Measurements from ENCODE around the gene INSRR. TPM values are rescaled to one million over a fixed set of nuclear protein-coding genes. Genes with fewer than 3 reads are reported as not detected.

INSRR gene
- total and polyA plus RNA-seq, 4 donors = 0.01 TPM; not detected in 3

- Histone ChIP-seq H3K9ac (ENCODE audit: low read depth in 1 of 2, low read length in 2 of 2) (no peak overlapping the region), H3K27me3 (ENCODE audit: control insufficient read depth in 4 of 4, insufficient read depth in 4 of 4, low read length in 3 of 4) (no peaks in the 10 kb centered on the region), H3K27ac (ENCODE audit: low read depth in 1 of 2, low read length in 2 of 2) (no peak overlapping the region), H3K4me1 (ENCODE audit: control insufficient read depth in 4 of 4, insufficient read depth in 4 of 4, low read length in 3 of 4) (no peaks in the 10 kb centered on the region), H3K9me3 (ENCODE audit: control insufficient read depth in 4 of 4, low read length in 3 of 4) (no peaks in the 10 kb centered on the region), H3K36me3 (ENCODE audit: control insufficient read depth in 4 of 4, insufficient read depth in 3 of 4, low read depth in 1 of 4, low read length in 3 of 4) (no peaks in the 10 kb centered on the region), H3K4me3 (ENCODE audit: low read depth in 1 of 3, low read length in 3 of 3) (no peak overlapping the region)
- no peak for TF ChIP-seq FOXA1 (IDR thresholded peaks at IDR 0.05)
- no peak for TF ChIP-seq YY1 (IDR thresholded peaks at IDR 0.05)
- TF ChIP-seq RAD21 (IDR thresholded peaks at IDR 0.05) = no peak
- TF ChIP-seq GABPA (IDR thresholded peaks at IDR 0.05 in 1 of 2, conservative IDR thresholded peaks at IDR 0.05 in 1 of 2) = no peak
- TF ChIP-seq, protein P1, sequence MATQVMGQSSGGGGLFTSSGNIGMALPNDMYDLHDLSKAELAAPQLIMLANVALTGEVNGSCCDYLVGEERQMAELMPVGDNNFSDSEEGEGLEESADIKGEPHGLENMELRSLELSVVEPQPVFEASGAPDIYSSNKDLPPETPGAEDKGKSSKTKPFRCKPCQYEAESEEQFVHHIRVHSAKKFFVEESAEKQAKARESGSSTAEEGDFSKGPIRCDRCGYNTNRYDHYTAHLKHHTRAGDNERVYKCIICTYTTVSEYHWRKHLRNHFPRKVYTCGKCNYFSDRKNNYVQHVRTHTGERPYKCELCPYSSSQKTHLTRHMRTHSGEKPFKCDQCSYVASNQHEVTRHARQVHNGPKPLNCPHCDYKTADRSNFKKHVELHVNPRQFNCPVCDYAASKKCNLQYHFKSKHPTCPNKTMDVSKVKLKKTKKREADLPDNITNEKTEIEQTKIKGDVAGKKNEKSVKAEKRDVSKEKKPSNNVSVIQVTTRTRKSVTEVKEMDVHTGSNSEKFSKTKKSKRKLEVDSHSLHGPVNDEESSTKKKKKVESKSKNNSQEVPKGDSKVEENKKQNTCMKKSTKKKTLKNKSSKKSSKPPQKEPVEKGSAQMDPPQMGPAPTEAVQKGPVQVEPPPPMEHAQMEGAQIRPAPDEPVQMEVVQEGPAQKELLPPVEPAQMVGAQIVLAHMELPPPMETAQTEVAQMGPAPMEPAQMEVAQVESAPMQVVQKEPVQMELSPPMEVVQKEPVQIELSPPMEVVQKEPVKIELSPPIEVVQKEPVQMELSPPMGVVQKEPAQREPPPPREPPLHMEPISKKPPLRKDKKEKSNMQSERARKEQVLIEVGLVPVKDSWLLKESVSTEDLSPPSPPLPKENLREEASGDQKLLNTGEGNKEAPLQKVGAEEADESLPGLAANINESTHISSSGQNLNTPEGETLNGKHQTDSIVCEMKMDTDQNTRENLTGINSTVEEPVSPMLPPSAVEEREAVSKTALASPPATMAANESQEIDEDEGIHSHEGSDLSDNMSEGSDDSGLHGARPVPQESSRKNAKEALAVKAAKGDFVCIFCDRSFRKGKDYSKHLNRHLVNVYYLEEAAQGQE (IDR thresholded peaks at IDR 0.05) = no peak
- TF ChIP-seq SP1 (IDR thresholded peaks at IDR 0.05) = no peak
- no peak for TF ChIP-seq NR2F2 (IDR thresholded peaks at IDR 0.05)
- TF ChIP-seq HNF4G (IDR thresholded peaks at IDR 0.05) = no peak
- TF ChIP-seq, protein P2, sequence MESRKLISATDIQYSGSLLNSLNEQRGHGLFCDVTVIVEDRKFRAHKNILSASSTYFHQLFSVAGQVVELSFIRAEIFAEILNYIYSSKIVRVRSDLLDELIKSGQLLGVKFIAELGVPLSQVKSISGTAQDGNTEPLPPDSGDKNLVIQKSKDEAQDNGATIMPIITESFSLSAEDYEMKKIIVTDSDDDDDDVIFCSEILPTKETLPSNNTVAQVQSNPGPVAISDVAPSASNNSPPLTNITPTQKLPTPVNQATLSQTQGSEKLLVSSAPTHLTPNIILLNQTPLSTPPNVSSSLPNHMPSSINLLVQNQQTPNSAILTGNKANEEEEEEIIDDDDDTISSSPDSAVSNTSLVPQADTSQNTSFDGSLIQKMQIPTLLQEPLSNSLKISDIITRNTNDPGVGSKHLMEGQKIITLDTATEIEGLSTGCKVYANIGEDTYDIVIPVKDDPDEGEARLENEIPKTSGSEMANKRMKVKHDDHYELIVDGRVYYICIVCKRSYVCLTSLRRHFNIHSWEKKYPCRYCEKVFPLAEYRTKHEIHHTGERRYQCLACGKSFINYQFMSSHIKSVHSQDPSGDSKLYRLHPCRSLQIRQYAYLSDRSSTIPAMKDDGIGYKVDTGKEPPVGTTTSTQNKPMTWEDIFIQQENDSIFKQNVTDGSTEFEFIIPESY (IDR thresholded peaks at IDR 0.05) = no peak
- no peak for TF ChIP-seq JUND (IDR thresholded peaks at IDR 0.05)
- no peak for TF ChIP-seq RXRA (IDR thresholded peaks at IDR 0.05)
- no peak for TF ChIP-seq TAF1 (conservative IDR thresholded peaks at IDR 0.05)
- no peak for TF ChIP-seq HNF4A (conservative IDR thresholded peaks at IDR 0.05)
- no peak for TF ChIP-seq CTCF (IDR thresholded peaks at IDR 0.05; ENCODE audit: low read depth, low read length, missing input control)
- no peak for TF ChIP-seq MAX (IDR thresholded peaks at IDR 0.05)
- 32% methylated on average over 21 of the region's 21 CpGs for WGBS
- DNase-seq (ENCODE audit: low spot score) = no peak
These were observed 17.4 kb upstream of the INSRR start for GRCh38 chr1:156876281-156876680.

DNA sequence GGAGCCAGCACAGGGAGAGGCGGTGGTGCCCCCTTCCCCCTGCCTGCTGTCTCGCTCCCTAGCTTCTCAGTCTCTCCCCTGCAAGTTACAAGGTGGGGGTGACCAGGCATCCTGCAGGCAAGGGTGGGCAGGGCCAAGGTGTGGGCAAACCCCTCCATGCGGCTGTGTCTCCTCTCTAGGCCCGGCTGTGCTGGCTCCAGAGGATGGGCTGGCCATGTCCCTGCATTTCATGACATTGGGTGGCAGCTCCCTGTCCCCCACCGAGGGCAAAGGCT lies 16.4 kb upstream of the INSRR start:
- DNase-seq (ENCODE audit: low spot score) = no peak
- Histone ChIP-seq H3K9ac (ENCODE audit: low read depth in 1 of 2, low read length in 2 of 2) (no peak overlapping the region), H3K9me3 (ENCODE audit: control insufficient read depth in 4 of 4, low read length in 3 of 4) (no peaks in the 10 kb centered on the region), H3K36me3 (ENCODE audit: control insufficient read depth in 4 of 4, insufficient read depth in 3 of 4, low read depth in 1 of 4, low read length in 3 of 4) (no peaks in the 10 kb centered on the region), H3K27me3 (ENCODE audit: control insufficient read depth in 4 of 4, insufficient read depth in 4 of 4, low read length in 3 of 4) (no peaks in the 10 kb centered on the region), H3K27ac (ENCODE audit: low read depth in 1 of 2, low read length in 2 of 2) (no peak overlapping the region), H3K4me1 (ENCODE audit: control insufficient read depth in 4 of 4, insufficient read depth in 4 of 4, low read length in 3 of 4) (no peaks in the 10 kb centered on the region), H3K4me3 (ENCODE audit: low read depth in 1 of 3, low read length in 3 of 3) (no peak overlapping the region)
- TF ChIP-seq NR2F2 (IDR thresholded peaks at IDR 0.05) = no peak
- TF ChIP-seq HNF4G (IDR thresholded peaks at IDR 0.05) = no peak
- no peak for TF ChIP-seq HNF4A (conservative IDR thresholded peaks at IDR 0.05)
- TF ChIP-seq, protein P1 (IDR thresholded peaks at IDR 0.05) = no peak
- TF ChIP-seq JUND (IDR thresholded peaks at IDR 0.05) = no peak
- TF ChIP-seq FOXA2 (IDR thresholded peaks at IDR 0.05) = no peak
- no peak for TF ChIP-seq RAD21 (IDR thresholded peaks at IDR 0.05)
- TF ChIP-seq GABPA (IDR thresholded peaks at IDR 0.05 in 1 of 2, conservative IDR thresholded peaks at IDR 0.05 in 1 of 2) = no peak
- no peak for TF ChIP-seq RXRA (IDR thresholded peaks at IDR 0.05)
- no peak for TF ChIP-seq FOXA1 (IDR thresholded peaks at IDR 0.05)
- TF ChIP-seq, protein P3, sequence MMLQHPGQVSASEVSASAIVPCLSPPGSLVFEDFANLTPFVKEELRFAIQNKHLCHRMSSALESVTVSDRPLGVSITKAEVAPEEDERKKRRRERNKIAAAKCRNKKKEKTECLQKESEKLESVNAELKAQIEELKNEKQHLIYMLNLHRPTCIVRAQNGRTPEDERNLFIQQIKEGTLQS (IDR thresholded peaks at IDR 0.05) = no peak
- TF ChIP-seq SP1 (IDR thresholded peaks at IDR 0.05) = no peak
- no peak for TF ChIP-seq YY1 (IDR thresholded peaks at IDR 0.05)
- TF ChIP-seq CTCF (IDR thresholded peaks at IDR 0.05; ENCODE audit: low read depth, low read length, missing input control) = no peak
- 73% methylated on average over 5 of the region's 5 CpGs for WGBS
